HEK293T (cell line): ENCODE results near the gene SH2D3A.

Experiments used
- BHLHE40 ChIP-seq: fragments of 450-650 bp; IDR thresholded peaks from 2 replicates; pipeline ENCODE4 v1.6.1; 2016; ENCODE audit warnings: mild to moderate bottlenecking, moderate library complexity, borderline replicate concordance
- ELF4 ChIP-seq: fragments of 450-650 bp; IDR thresholded peaks from 2 replicates; pipeline ENCODE4 v1.6.1; 2017; ENCODE audit warnings: antibody characterized with exemption
- FOXA1 ChIP-seq: fragments of 450-650 bp; IDR thresholded peaks from 2 replicates; pipeline ENCODE4 v1.6.1; 2016; ENCODE audit warnings: mild to moderate bottlenecking
- FOXK2 ChIP-seq: fragments of 450-650 bp; IDR thresholded peaks from 2 replicates; pipeline ENCODE4 v1.6.1; 2016; ENCODE audit warnings: mild to moderate bottlenecking
- FOXM1 ChIP-seq: fragments of 450-650 bp; IDR thresholded peaks from 2 replicates; pipeline ENCODE4 v1.6.1; 2017; ENCODE audit warnings: mild to moderate bottlenecking, borderline replicate concordance
- HDGF ChIP-seq: fragments of 450-650 bp; IDR thresholded peaks from 2 replicates; pipeline ENCODE4 v1.6.1; 2017; ENCODE audit warnings: antibody characterized with exemption, borderline replicate concordance
- L3MBTL2 ChIP-seq: fragments of 450-650 bp; conservative IDR thresholded peaks from 2 replicates; pipeline ENCODE4 v1.6.1; 2016; ENCODE audit warnings: mild to moderate bottlenecking
- LEF1 ChIP-seq: fragments of 450-650 bp; IDR thresholded peaks from 2 replicates; pipeline ENCODE4 v1.6.1; 2017; ENCODE audit warnings: mild to moderate bottlenecking, borderline replicate concordance
- NFRKB ChIP-seq: fragments of 450-650 bp; IDR thresholded peaks from 2 replicates; pipeline ENCODE4 v1.6.1; 2016; ENCODE audit warnings: mild to moderate bottlenecking, moderate library complexity
- PKNOX1 ChIP-seq: fragments of 450-650 bp; IDR thresholded peaks from 2 replicates; pipeline ENCODE4 v1.6.1; 2016
- SP1 ChIP-seq: fragments of 450-650 bp; IDR thresholded peaks from 2 replicates; pipeline ENCODE4 v1.6.1; 2017
- SUZ12 ChIP-seq: fragments of 450-650 bp; IDR thresholded peaks from 2 replicates; pipeline ENCODE4 v1.6.1; 2016; ENCODE audit warnings: mild to moderate bottlenecking
- TARDBP ChIP-seq: fragments of 450-650 bp; IDR thresholded peaks from 2 replicates; pipeline ENCODE4 v1.6.1; 2016
- ZNF384 ChIP-seq: fragments of 450-650 bp; IDR thresholded peaks from 2 replicates; pipeline ENCODE4 v1.6.1; 2016

GRCh38 chr19:6736169-6736916, 30.9 kb downstream of the SH2D3A start:
- TF ChIP-seq LEF1: no peak
- TF ChIP-seq SP1: no peak
- TF ChIP-seq FOXK2: no peak
- no peak for TF ChIP-seq SUZ12
- TF ChIP-seq ZNF384: no peak
- TF ChIP-seq BHLHE40: no peak
- TF ChIP-seq TARDBP: no peak
- TF ChIP-seq FOXM1: no peak
- no peak for TF ChIP-seq FOXA1
- no peak for TF ChIP-seq PKNOX1
- no peak for TF ChIP-seq NFRKB
- TF ChIP-seq ELF4: no peak
- TF ChIP-seq L3MBTL2: peak; percentile 75
- no peak for TF ChIP-seq HDGF
